AG08395 (cell line): Measurements from ENCODE around the gene WDR62.
"Not testable (repeated sequence)": the region's sequence is repeated elsewhere in the genome, so short reads cannot be mapped to it uniquely, and the experiment has no call there.

ENCODE experiments used
- DNase-seq: peaks from one replicate; pipeline ENCODE4 v3.0.0; 2012; ENCODE audit warnings: mixed read lengths, low spot score

Gene WDR62

DNA sequence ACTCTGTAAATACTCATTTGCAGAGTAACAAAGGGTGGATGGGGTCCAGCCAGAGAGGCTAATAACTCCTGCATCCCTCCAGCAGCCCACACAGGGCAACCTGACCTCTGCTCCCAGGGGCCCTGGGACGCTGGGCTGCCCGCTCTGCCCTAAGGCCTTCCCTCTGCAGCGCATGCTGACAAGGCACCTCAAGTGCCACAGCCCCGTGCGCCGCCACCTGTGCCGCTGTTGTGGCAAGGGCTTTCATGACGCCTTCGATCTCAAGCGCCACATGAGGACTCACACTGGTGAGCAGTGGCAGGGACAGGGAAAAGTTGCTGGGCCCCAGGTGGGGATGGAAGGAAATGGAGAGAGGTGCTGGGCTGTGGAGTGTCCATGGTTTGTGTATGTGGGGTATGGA, 58.0 kb downstream of the WDR62 start:
- no peak for DNase-seq

GRCh38 chr19:36113425-36113824, 58.7 kb downstream of the WDR62 start:
- DNase-seq = no peak

GRCh38 chr19:36113894-36114720, 59.4 kb downstream of the WDR62 start:
- peak; percentile 34 for DNase-seq

- DNase-seq = peak; percentile 99
Measured at GRCh38 chr19:36114721-36115452, 60.2 kb downstream of the WDR62 start, which contains the start of gene POLR2I. Gene POLR2I, minus strand, starts transcription at chr19:36114875. Its CDS starts 19 bp downstream, at chr19:36114856.

- peak; percentile 73 for DNase-seq
Measured at GRCh38 chr19:36115453-36116343, 61.0 kb downstream of the WDR62 start, which contains the start of gene TBCB. Gene TBCB, plus strand, starts transcription at chr19:36115468. Its CDS starts 93 bp downstream, at chr19:36115561.

- no peak for DNase-seq
Measured at GRCh38 chr19:36116344-36116637, 61.6 kb downstream of the WDR62 start.

DNA sequence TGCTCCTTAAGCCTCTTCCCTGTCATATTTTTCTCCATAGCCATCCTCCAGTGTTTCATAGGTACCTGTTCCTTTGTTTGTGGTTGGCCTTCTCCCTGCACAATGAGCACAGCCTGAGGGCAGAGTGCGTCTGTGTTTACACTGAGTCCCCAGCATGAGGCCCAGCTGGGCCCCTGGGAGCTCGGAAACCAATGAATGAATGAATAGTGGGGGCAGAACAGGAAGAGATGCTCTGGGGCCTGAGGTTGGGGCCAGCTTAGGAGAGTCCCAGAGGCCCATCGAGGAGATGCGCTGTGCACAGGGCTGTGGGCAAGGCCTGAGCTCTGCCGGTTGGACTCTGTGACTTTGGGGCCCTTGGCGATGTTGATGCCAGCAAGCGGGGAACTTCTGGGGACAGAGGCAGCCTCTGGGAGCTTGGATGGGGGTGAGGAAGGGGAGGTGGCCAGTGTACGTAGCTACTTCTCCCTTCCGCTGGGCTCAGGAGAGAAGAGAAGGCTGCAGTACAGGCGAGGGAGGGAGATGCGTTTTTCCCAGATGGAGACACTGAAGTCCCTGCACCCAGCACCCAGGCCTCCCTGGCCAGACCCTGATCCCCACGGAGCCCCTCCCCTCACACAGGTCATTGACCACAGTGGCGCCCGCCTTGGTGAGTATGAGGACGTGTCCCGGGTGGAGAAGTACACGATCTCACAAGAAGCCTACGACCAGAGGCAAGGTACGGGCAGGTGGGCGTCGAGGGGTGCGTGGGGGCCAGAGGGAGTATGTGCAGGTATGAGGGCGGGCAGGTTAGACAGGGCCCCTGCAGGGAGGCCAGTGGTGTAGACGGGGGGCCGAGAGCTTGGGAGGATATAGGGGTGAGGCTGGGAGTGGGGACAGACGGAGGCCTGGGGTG, 65.6 kb downstream of the WDR62 start:
- DNase-seq = no peak

- no peak for DNase-seq
Measured at GRCh38 chr19:36120984-36121358, 66.3 kb downstream of the WDR62 start.

- no peak for DNase-seq
Measured at GRCh38 chr19:36121486-36122124, 66.9 kb downstream of the WDR62 start.

DNA sequence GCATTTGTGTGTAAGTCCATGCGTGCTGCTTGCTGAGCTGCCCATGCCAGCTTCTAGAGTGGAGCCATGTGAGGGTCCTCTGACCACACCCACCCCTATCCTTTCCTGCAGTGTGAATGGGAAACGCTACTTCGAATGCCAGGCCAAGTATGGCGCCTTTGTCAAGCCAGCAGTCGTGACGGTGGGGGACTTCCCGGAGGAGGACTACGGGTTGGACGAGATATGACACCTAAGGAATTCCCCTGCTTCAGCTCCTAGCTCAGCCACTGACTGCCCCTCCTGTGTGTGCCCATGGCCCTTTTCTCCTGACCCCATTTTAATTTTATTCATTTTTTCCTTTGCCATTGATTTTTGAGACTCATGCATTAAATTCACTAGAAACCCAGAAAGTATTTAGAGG, 70.9 kb downstream of the WDR62 start:
- DNase-seq = no peak

GRCh38 chr19:36128392-36128736, 73.7 kb downstream of the WDR62 start:
- no peak for DNase-seq

- not testable (repeated sequence) for DNase-seq
Measured at GRCh38 chr19:36131221-36131620, 76.5 kb downstream of the WDR62 start.

DNA sequence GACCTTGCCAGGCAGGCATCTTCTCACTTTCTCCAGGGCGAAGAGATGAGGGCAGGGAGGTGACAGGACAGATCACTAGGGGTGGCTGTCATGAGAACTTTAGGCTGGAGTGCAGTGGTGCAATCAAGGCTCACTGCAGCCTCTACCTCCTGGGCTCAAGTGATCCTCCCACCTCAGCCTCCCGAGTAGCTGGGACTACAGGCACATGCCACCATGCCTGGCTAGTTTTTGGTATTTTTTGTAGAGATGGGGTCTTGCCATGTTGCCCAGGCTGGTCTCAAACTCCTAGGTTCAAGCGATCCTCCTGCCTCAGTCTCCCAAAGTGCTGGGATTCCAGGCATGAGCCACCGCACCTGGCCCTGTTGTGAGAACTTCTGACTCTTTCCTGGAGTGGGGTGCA, 80.2 kb downstream of the WDR62 start:
- DNase-seq = not testable (repeated sequence)

DNA sequence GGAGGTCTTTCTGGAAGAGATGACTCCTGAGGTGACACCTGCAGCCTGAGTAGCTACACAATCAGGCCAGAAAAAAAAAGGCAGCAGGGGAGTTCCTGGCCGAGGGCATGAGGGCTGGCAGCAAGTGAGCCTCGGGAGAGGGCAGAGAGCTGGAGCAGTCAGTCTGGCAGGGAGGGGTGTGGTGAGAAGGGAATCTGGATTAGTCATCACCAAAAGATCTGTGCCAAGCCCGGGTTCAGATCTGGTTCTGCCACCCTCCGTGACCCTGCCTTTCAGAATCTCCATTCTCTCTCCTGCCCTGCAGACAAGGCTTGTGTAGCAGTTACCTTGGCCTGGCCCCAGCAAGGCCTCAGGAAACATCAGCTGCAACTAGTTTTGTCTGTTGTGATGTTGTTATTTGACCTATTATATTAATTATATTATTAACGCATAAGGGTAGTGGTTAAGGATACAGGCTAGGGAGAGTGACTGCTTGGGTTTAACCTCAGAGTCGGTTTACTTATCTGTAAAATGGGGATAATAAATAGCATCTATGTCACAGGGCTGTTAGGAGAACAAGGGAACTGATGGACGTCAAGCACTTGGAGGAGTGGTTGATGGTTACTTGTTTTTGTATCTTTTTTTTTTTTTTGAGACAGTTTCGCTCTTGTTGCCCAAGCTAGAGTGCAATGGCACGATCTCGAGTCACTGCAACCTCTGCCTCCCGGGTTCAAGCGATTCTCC, 82.4 kb downstream of the WDR62 start:
- peak; percentile 81 for DNase-seq

- DNase-seq = no peak
Measured at GRCh38 chr19:36139120-36139472, 84.4 kb downstream of the WDR62 start.

GRCh38 chr19:36139473-36140303, 85.0 kb downstream of the WDR62 start, which contains the start of gene CAPNS1:
Gene CAPNS1, plus strand, starts transcription at chr19:36140066. Its CDS starts 946 bp downstream, at chr19:36141012.
- peak; percentile 99 for DNase-seq

- DNase-seq = peak; percentile 40
Measured at GRCh38 chr19:36140304-36141038, 85.8 kb downstream of the WDR62 start.
